ENCODE data around the gene ARMC9.

- no peak for TF ChIP-seq ZNF544 (tag by site-specific recombination; IDR thresholded peaks at IDR 0.05)
- no peak for TF ChIP-seq REST (tag by site-specific recombination; IDR thresholded peaks at IDR 0.05)
- TF ChIP-seq TRIM28 (IDR thresholded peaks at IDR 0.05; ENCODE audit: borderline replicate concordance, low read length), result no peak
- TF ChIP-seq GLIS2 (tag by site-specific recombination; IDR thresholded peaks at IDR 0.05), result no peak
- no peak for TF ChIP-seq ZSCAN23 (tag by site-specific recombination; IDR thresholded peaks at IDR 0.05)
- no peak for TF ChIP-seq ZNF138 (tag by site-specific recombination; IDR thresholded peaks at IDR 0.05; ENCODE audit: borderline replicate concordance)
- no peak for TF ChIP-seq CTCF (tag by site-specific recombination; IDR thresholded peaks at IDR 0.05)
Observed at GRCh38 chr2:231372326-231372725, 173.9 kb downstream of the ARMC9 start.
